Kidney (tissue), 14 donors: ENCODE measurements around the gene PPP1R2C. TPM values are rescaled to one million over a fixed set of nuclear protein-coding genes. Genes with fewer than 3 reads are reported as not detected.

ENCODE experiments used
- DNase-seq, 5 donors: peaks; one replicate each; pipeline ENCODE4 v3.0.0-alpha.2; 2013 to 2020
- FAIRE-seq: peaks from 2 replicates; lab custom pipeline; 2012; peaks lifted over from hg19 to GRCh38; lab: Jason Lieb, UNC
- H3K27ac ChIP-seq, 2 donors: one replicate each; pipeline ENCODE4 v1.7.0; 2013; ENCODE audit warnings: low read depth in 2 of 2, low read length in 2 of 2, inconsistent platforms in 1 of 2
- H3K27me3 ChIP-seq: one replicate; pipeline ENCODE4 v1.7.1; 2013; ENCODE audit warnings: low read length, inconsistent platforms; ENCODE audit not compliant: control insufficient read depth, insufficient read depth
- H3K36me3 ChIP-seq, 3 donors: one replicate each; pipeline versions ENCODE4 v1.7.0 to v1.7.1; 2013; ENCODE audit warnings: low read length in 3 of 3, control low read depth in 1 of 3, inconsistent platforms in 1 of 3; ENCODE audit not compliant: insufficient read depth in 3 of 3, control insufficient read depth in 2 of 3
- H3K4me1 ChIP-seq, 3 donors: one replicate each; pipeline versions ENCODE4 v1.7.0 to v1.7.1; 2013; ENCODE audit warnings: low read length in 3 of 3, inconsistent platforms in 1 of 3, low read depth in 1 of 3; ENCODE audit not compliant: control insufficient read depth in 2 of 3, insufficient read depth in 2 of 3
- H3K4me3 ChIP-seq, 3 donors: one replicate each; pipeline versions ENCODE4 v1.7.0 to v1.8.1; 2013; ENCODE audit warnings: low read length in 3 of 3, control low read depth in 1 of 3, inconsistent platforms in 1 of 3
- H3K9ac ChIP-seq, 3 donors: one replicate each; pipeline versions ENCODE4 v1.7.0 to v1.7.1; 2013; ENCODE audit warnings: low read length in 3 of 3, control low read depth in 1 of 3, inconsistent platforms in 1 of 3
- H3K9me3 ChIP-seq, 3 donors: one replicate each; pipeline versions ENCODE4 v1.7.0 to v1.7.1; 2013; ENCODE audit warnings: low read length in 3 of 3, control low read depth in 1 of 3, inconsistent platforms in 1 of 3; ENCODE audit not compliant: control insufficient read depth in 2 of 3, insufficient read depth in 1 of 3
- CTCF ChIP-seq: IDR thresholded peaks from 3 replicates; pipeline ENCODE4 v1.5.1; 2012; ENCODE audit warnings: mild to moderate bottlenecking, moderate library complexity, borderline replicate concordance; ENCODE audit not compliant: insufficient read depth; ENCODE audit errors: extremely low read depth
- intact Hi-C: fragments of 100-400 bp; cut with DNase I; formaldehyde crosslinking; loops from one replicate; pipeline ENCODE4 v1.11.1; 2022
- polyA plus RNA-seq: library from polyadenylated mRNA; stranded (reverse); fragments of 350-450 nt; fragmentation: Illumina TruSeq; extraction: RNeasy Lipid Tissue Mini Kit (QIAGEN cat#74804); gene quantifications from one replicate; pipeline ENCODE4 v1.2.3, GENCODE V29; 2014; ENCODE audit warnings: low read depth, low replicate concordance; ENCODE audit not compliant: insufficient read depth
- total RNA-seq: library from RNA; stranded (reverse); fragmentation: NEBNext Ultra II Directional; extraction: Animal tissue kit (Norgen Biotek cat#: 25700); gene quantifications from one replicate; pipeline ENCODE4 v1.2.1, GENCODE V29; 2021
- donor health status: control.
- donor health status: control.
- donor health status: control.
- donor health status: control.
- donor health status: control.
- donor health status: DM: yes; HTN: yes; CAD: no.
- donor health status: Normal renal cell carcinoma (clear cell type).

Gene PPP1R2C
- total and polyA plus RNA-seq, 2 donors from 2014 or later = not detected

GRCh38 chrX:42797651-42798269 is 19.8 kb upstream of the PPP1R2C start:
- Histone ChIP-seq H3K4me1 (no peaks in the 10 kb centered on the region), H3K9me3 (no peaks in the 10 kb centered on the region), H3K9ac (no peak overlapping the region), H3K27me3 (no peaks in the 10 kb centered on the region), H3K27ac (no peak overlapping the region), H3K36me3 (no peaks in the 10 kb centered on the region), H3K4me3 (no peak overlapping the region)
- no peak for TF ChIP-seq CTCF
- intact Hi-C loops = no loop called here
- no peak for FAIRE-seq
- no peak for DNase-seq

- no peak overlapping the region for H3K4me3 ChIP-seq
- TF ChIP-seq CTCF = no peak
- H3K27ac ChIP-seq = no peak overlapping the region
- FAIRE-seq = peak; percentile 58
- no peaks in the 10 kb centered on the region for H3K27me3 ChIP-seq
- no peaks in the 10 kb centered on the region for H3K4me1 ChIP-seq
- intact Hi-C loops = no loop called here
- no peak overlapping the region for H3K9ac ChIP-seq
- DNase-seq = peak in 2 of 5 donors; percentile 7 to 11
- H3K36me3 ChIP-seq = no peaks in the 10 kb centered on the region
- no peaks in the 10 kb centered on the region for H3K9me3 ChIP-seq
Observed at GRCh38 chrX:42783451-42783850, 5.5 kb upstream of the PPP1R2C start.

GRCh38 chrX:42776195-42776594 is 1.8 kb downstream of the PPP1R2C start:
- no peak overlapping the region for H3K27ac ChIP-seq
- no peak overlapping the region for H3K4me3 ChIP-seq
- intact Hi-C loops = no loop called here
- no peak for DNase-seq
- no peak overlapping the region for H3K9ac ChIP-seq
- no peaks in the 10 kb centered on the region for H3K9me3 ChIP-seq
- FAIRE-seq = no peak
- no peaks in the 10 kb centered on the region for H3K36me3 ChIP-seq
- TF ChIP-seq CTCF = no peak
- no peaks in the 10 kb centered on the region for H3K4me1 ChIP-seq
- no peaks in the 10 kb centered on the region for H3K27me3 ChIP-seq

GRCh38 chrX:42772874-42773273 is 5.1 kb downstream of the PPP1R2C start:
- DNase-seq (no peak), FAIRE-seq (no peak)
- no peak for TF ChIP-seq CTCF
- Histone ChIP-seq H3K27ac (no peak overlapping the region), H3K4me3 (no peak overlapping the region), H3K4me1 (no peaks in the 10 kb centered on the region), H3K36me3 (no peaks in the 10 kb centered on the region), H3K9ac (no peak overlapping the region), H3K27me3 (no peaks in the 10 kb centered on the region), H3K9me3 (no peaks in the 10 kb centered on the region)
- intact Hi-C loops = no loop called here
